K562 (cell line): ENCODE measurements around the gene TPI1. TPM values are rescaled to one million over a fixed set of nuclear protein-coding genes. Genes with fewer than 3 reads are reported as not detected.
A peak's percentile ranks its signal among the peaks of the same experiment; 100 is the strongest.

Experiments used
- ASH1L ChIP-seq: fragments of 450-650 bp; IDR thresholded peaks from 2 replicates; pipeline ENCODE4 v1.6.1; 2018; ENCODE audit warnings: borderline replicate concordance, mild to moderate bottlenecking, low read depth; ENCODE audit not compliant: partially characterized antibody
- CBX2 ChIP-seq: fragments of 200-600 bp; sonication (generic); IDR thresholded peaks from one replicate; pipeline ENCODE4 v1.6.1; 2012; ENCODE audit warnings: mild to moderate bottlenecking, low read length, inconsistent platforms; ENCODE audit not compliant: insufficient read depth, poor library complexity, severe bottlenecking
- CHCHD3 ChIP-seq: fragments of 250-450 bp; sonication (Bioruptor Pico); IDR thresholded peaks from 2 replicates; pipeline ENCODE4 v2.1.2; 2022; ENCODE audit warnings: mild to moderate bottlenecking
- CXXC5 ChIP-seq: fragments of 250-450 bp; sonication (Bioruptor Pico); IDR thresholded peaks from 2 replicates; pipeline ENCODE4 v1.8.0; 2022; ENCODE audit warnings: inconsistent platforms, mild to moderate bottlenecking, moderate library complexity
- E2F6 ChIP-seq, 2 experiments: IDR thresholded peaks; 2 replicates each; pipeline ENCODE4 v1.6.1; 2011; ENCODE audit warnings: borderline replicate concordance in 1 of 2, control low read depth in 1 of 2, low read depth in 1 of 2, low read length in 1 of 2, mild to moderate bottlenecking in 1 of 2, mixed read lengths in 1 of 2, moderate library complexity in 1 of 2; ENCODE audit not compliant: insufficient read depth in 1 of 2, insufficient read length in 1 of 2, poor library complexity in 1 of 2, severe bottlenecking in 1 of 2; ENCODE audit errors: extremely low read depth in 1 of 2
- EP400 ChIP-seq: fragments of 450-650 bp; IDR thresholded peaks from 2 replicates; pipeline ENCODE4 v1.6.1; 2017; ENCODE audit warnings: antibody characterized with exemption, mild to moderate bottlenecking, moderate library complexity
- ETS1 ChIP-seq: conservative IDR thresholded peaks from 2 replicates; pipeline ENCODE4 v1.6.1; 2011; ENCODE audit warnings: low read depth, mild to moderate bottlenecking, low read length; ENCODE audit not compliant: control insufficient read depth
- ETV1 ChIP-seq: fragments of 450-650 bp; conservative IDR thresholded peaks from 2 replicates; pipeline ENCODE4 v1.6.1; 2016; ENCODE audit warnings: missing genetic modification characterization, control low read depth, low read depth, missing compliant biosample characterization
- HIVEP1 ChIP-seq: fragments of 250-450 bp; sonication (Bioruptor Pico); IDR thresholded peaks from 2 replicates; pipeline ENCODE4 v1.4.0; 2020; ENCODE audit warnings: mild to moderate bottlenecking
- ID3 ChIP-seq, 2 experiments: fragments of 250-450 bp in 1 of 2; fragments of 450-650 bp in 1 of 2; sonication (Bioruptor Pico) in 1 of 2; IDR thresholded peaks; 2 replicates each; pipeline versions ENCODE4 v1.6.1 to v1.8.0; 2016 to 2021; ENCODE audit warnings: mild to moderate bottlenecking in 2 of 2, moderate library complexity in 2 of 2, missing compliant biosample characterization in 1 of 2, missing genetic modification characterization in 1 of 2
- IRF9 ChIP-seq: fragments of 450-650 bp; IDR thresholded peaks from 2 replicates; pipeline ENCODE4 v1.6.1; 2016; ENCODE audit warnings: missing biosample characterization, missing genetic modification characterization
- KLF1 ChIP-seq: fragments of 450-650 bp; IDR thresholded peaks from 2 replicates; pipeline ENCODE4 v1.6.1; 2016; ENCODE audit warnings: missing genetic modification characterization, missing compliant biosample characterization
- L3MBTL2 ChIP-seq: fragments of 450-650 bp; IDR thresholded peaks from 2 replicates; pipeline ENCODE4 v1.6.1; 2016; ENCODE audit warnings: mild to moderate bottlenecking, moderate library complexity
- MTF1 ChIP-seq: fragments of 250-450 bp; sonication (Bioruptor Pico); IDR thresholded peaks from 2 replicates; pipeline ENCODE4 v1.9.0; 2021; ENCODE audit warnings: moderate library complexity, mild to moderate bottlenecking, inconsistent platforms, borderline replicate concordance
- NR4A1 ChIP-seq, 2 experiments: fragments of 250-450 bp in 1 of 2; fragments of 450-650 bp in 1 of 2; sonication (Bioruptor Pico) in 1 of 2; IDR thresholded peaks; 2 replicates each; pipeline versions ENCODE4 v1.4.0 to v1.6.1; 2016 to 2020; ENCODE audit warnings: mild to moderate bottlenecking in 2 of 2, missing compliant biosample characterization in 1 of 2, missing genetic modification characterization in 1 of 2, moderate library complexity in 1 of 2
- POLR2AphosphoS2 ChIP-seq: IDR thresholded peaks from 2 replicates; pipeline ENCODE4 v1.6.1; 2012; ENCODE audit warnings: low read length, improper control_type of control experiment
- RBM34 ChIP-seq: fragments of 200-400 bp; formaldehyde crosslinking; IDR thresholded peaks from 2 replicates; pipeline ENCODE4 v1.6.1; 2018; ENCODE audit warnings: low read length, borderline replicate concordance; ENCODE audit not compliant: insufficient read depth
- TAF7 ChIP-seq: fragments of 450-650 bp; IDR thresholded peaks from 2 replicates; pipeline ENCODE4 v1.6.1; 2016; ENCODE audit warnings: missing genetic modification characterization, missing compliant biosample characterization
- TEAD1 ChIP-seq, 2 experiments: fragments of 450-650 bp in 1 of 2; sonication (generic) in 1 of 2; formaldehyde crosslinking; IDR thresholded peaks; 2 replicates each; pipeline versions ENCODE4 v1.4.0 to v1.8.0; 2020 to 2022; ENCODE audit warnings: mild to moderate bottlenecking in 2 of 2, missing genetic modification reagents in 1 of 2
- XRCC4 ChIP-seq: IDR thresholded peaks from one replicate; pipeline ENCODE4 v1.6.1; 2011; ENCODE audit not compliant: insufficient read depth, insufficient read length; ENCODE audit errors: extremely low read depth
- ZBTB17 ChIP-seq: fragments of 450-650 bp; formaldehyde crosslinking; IDR thresholded peaks from 2 replicates; pipeline ENCODE4 v1.4.0; 2020; ENCODE audit warnings: mild to moderate bottlenecking
- ZNF583 ChIP-seq: fragments of 250-450 bp; sonication (Bioruptor Pico); IDR thresholded peaks from 2 replicates; pipeline ENCODE4 v1.4.0; 2020
- polyA plus RNA-seq, 8 experiments: library from polyadenylated mRNA; depleted of rRNA in 4 of 8; stranded (reverse) in 5 of 8; unstranded in 3 of 8; fragments of >200 nt; fragmentation: Nextera tagmentation in 2 of 8; fragmentation: Illumina TruSeq in 1 of 8; extraction: Ambion mirVana in 2 of 8; extraction: Trizol in 1 of 8; gene quantifications; 2 replicates each; pipeline versions ENCODE4 v1.2.1 to v1.2.3, GENCODE V29; 2011 to 2014; ENCODE audit warnings: inconsistent platforms in 1 of 8, missing spikeins in 1 of 8
- total RNA-seq, 7 experiments: library from RNA; depleted of rRNA in 6 of 7; stranded (reverse); fragments of >200 nt in 6 of 7; fragmentation: Illumina TruSeq in 2 of 7; extraction: Trizol in 2 of 7; gene quantifications; 2 replicates each; pipeline versions ENCODE4 v1.2.1 to v1.2.3, GENCODE V29; 2011 to 2021; ENCODE audit warnings: low replicate concordance in 1 of 7

TPI1 gene
- total and polyA plus RNA-seq, 9 of the 15 experiments (the other 6 are each of a cell fraction or from before 2014, with no cell fraction given), result 662 to 4,971 (median 892) TPM

- peak; percentile 33; the same call in 1 of the 2 replicates for TF ChIP-seq TAF7
- TF ChIP-seq CBX2, result no peak
- peak; percentile 72 for TF ChIP-seq KLF1 (tag)
- peak; percentile 70 for TF ChIP-seq IRF9
- TF ChIP-seq ETV1, result peak; percentile 56; the same call in 1 of the 2 replicates
- TF ChIP-seq HIVEP1 (CRISPR knock-in tag), result 0 out of 2 replicates have a peak, but pooled peaks have one; percentile 37
- TF ChIP-seq ZNF583 (CRISPR knock-in tag), result peak; percentile 97
- no peak for TF ChIP-seq RBM34
- peak; percentile 92 for TF ChIP-seq ZBTB17 (CRISPR knock-in tag)
- peak; percentile 90 for TF ChIP-seq ASH1L
- TF ChIP-seq TEAD1 (CRISPR knock-in tag; IDR thresholded peaks at IDR 0.05), result peak in 1 of 2 experiments; percentile 96; a peak in 3 of 4 replicates
- TF ChIP-seq POLR2AphosphoS2, result no peak
- no peak for TF ChIP-seq CHCHD3 (CRISPR knock-in tag)
- no peak for TF ChIP-seq MTF1 (CRISPR knock-in tag)
- no peak for TF ChIP-seq XRCC4
- TF ChIP-seq L3MBTL2, result peak; percentile 62
- 0 out of 2 replicates have a peak, but pooled peaks have one; percentile 46 for TF ChIP-seq NR4A1 (CRISPR knock-in tag; IDR thresholded peaks at IDR 0.05)
- TF ChIP-seq NR4A1 (tag; IDR thresholded peaks at IDR 0.05), result peak; percentile 95
- TF ChIP-seq ETS1, result peak; percentile 100
- TF ChIP-seq E2F6 (IDR thresholded peaks at IDR 0.05; ENCODE audit: borderline replicate concordance in 1 of 2, extremely low read depth in 1 of 2, insufficient read depth in 1 of 2, insufficient read length in 1 of 2, low read depth in 1 of 2, low read length in 1 of 2, poor library complexity in 1 of 2, severe bottlenecking in 1 of 2), result peak; percentile 47 to 78
- no peak for TF ChIP-seq ID3 (CRISPR knock-in tag; IDR thresholded peaks at IDR 0.05)
- TF ChIP-seq ID3 (tag; IDR thresholded peaks at IDR 0.05), result peak; percentile 96
- TF ChIP-seq EP400, result peak; percentile 72
- peak; percentile 89 for TF ChIP-seq CXXC5 (CRISPR knock-in tag)
Observed at GRCh38 chr12:6851921-6852650, 15.2 kb upstream of the TPI1 start, which contains the start of gene USP5 (continued).
